GM12891 (cell line): Measurements from ENCODE around the gene TIPARP.

ENCODE experiments used
- PAX5 ChIP-seq: IDR thresholded peaks from 2 replicates; pipeline ENCODE4 v1.6.1; 2011; ENCODE audit warnings: low read length, moderate library complexity, mild to moderate bottlenecking; ENCODE audit not compliant: insufficient read depth, severe bottlenecking
- POLR2AphosphoS5 ChIP-seq: IDR thresholded peaks from 2 replicates; pipeline ENCODE4 v1.6.1; 2011; ENCODE audit warnings: low read depth, low read length, control low read depth
- TAF1 ChIP-seq: IDR thresholded peaks from 2 replicates; pipeline ENCODE4 v1.6.1; 2011; ENCODE audit warnings: low read depth, low read length, control low read depth

- TF ChIP-seq POLR2AphosphoS5 (no peak), PAX5 (no peak), TAF1 (no peak)
Measured at GRCh38 chr3:156627946-156628569, 46.3 kb upstream of the TIPARP start.
